ENCODE measurements around the gene BICDL2.

- no peak for TF ChIP-seq POLR2AphosphoS5 (IDR thresholded peaks at IDR 0.05; ENCODE audit: insufficient read depth, low read depth, low read length)
- no peak for TF ChIP-seq MYC (IDR thresholded peaks at IDR 0.05; ENCODE audit: low read depth, low read length)
- TF ChIP-seq FOS (IDR thresholded peaks at IDR 0.05; ENCODE audit: borderline replicate concordance, insufficient read depth, low read length): no peak
- TF ChIP-seq CTCF (IDR thresholded peaks at IDR 0.05; ENCODE audit: extremely low read depth in 1 of 2, insufficient read depth in 1 of 2, low read depth in 1 of 2, low read length in 2 of 2): no peak
- TF ChIP-seq POLR2A (IDR thresholded peaks at IDR 0.05; ENCODE audit: low read depth, low read length): no peak
- TF ChIP-seq GATA2 (IDR thresholded peaks at IDR 0.05; ENCODE audit: insufficient read depth, insufficient read length, low read depth, low read length): no peak
Observed at GRCh38 chr16:3057181-3058138, 20.7 kb upstream of the BICDL2 start.
